Measurements from ENCODE around the gene ZC3HAV1. TPM values are rescaled to one million over a fixed set of nuclear protein-coding genes. Genes with fewer than 3 reads are reported as not detected.
"Not testable (repeated sequence)": the region's sequence is repeated elsewhere in the genome, so short reads cannot be mapped to it uniquely, and the experiment has no call there.

ZC3HAV1 gene
- polyA plus RNA-seq (2012; ENCODE audit: low read depth, missing spikeins): 20.3 TPM

- FAIRE-seq: peak; percentile 82
- TF ChIP-seq PAX5 (IDR thresholded peaks at IDR 0.05; ENCODE audit: insufficient read depth, low read length, severe bottlenecking): no peak
- peak; percentile 83 for TF ChIP-seq POLR2A (IDR thresholded peaks at IDR 0.05; ENCODE audit: low read depth, low read length)
- peak; percentile 46; the same call in 1 of the 2 replicates for TF ChIP-seq POLR2AphosphoS5 (IDR thresholded peaks at IDR 0.05; ENCODE audit: low read depth, low read length)
- peak; percentile 65; the same call in 1 of the 2 replicates for TF ChIP-seq TAF1 (IDR thresholded peaks at IDR 0.05; ENCODE audit: low read depth, low read length)
- no peak for TF ChIP-seq SPI1 (IDR thresholded peaks at IDR 0.05; ENCODE audit: low read depth, low read length)
- DNase-seq (ENCODE audit: insufficient read length, low spot score): peak; percentile 63
Measured at GRCh38 chr7:139109188-139109982, at the start of gene ZC3HAV1. Gene ZC3HAV1, minus strand, starts transcription at chr7:139109720. Its CDS starts 389 bp downstream, at chr7:139109331.

- DNase-seq (ENCODE audit: insufficient read length, low spot score) (no peak), FAIRE-seq (no peak)
- TF ChIP-seq POU2F2 (IDR thresholded peaks at IDR 0.05; ENCODE audit: low read depth, low read length) (no peak), PAX5 (IDR thresholded peaks at IDR 0.05; ENCODE audit: insufficient read depth, low read length, severe bottlenecking) (no peak), SPI1 (IDR thresholded peaks at IDR 0.05; ENCODE audit: low read depth, low read length) (no peak), POLR2AphosphoS5 (IDR thresholded peaks at IDR 0.05; ENCODE audit: low read depth, low read length) (no peak)
Measured at GRCh38 chr7:139153832-139154231, 44.3 kb upstream of the ZC3HAV1 start.

DNA sequence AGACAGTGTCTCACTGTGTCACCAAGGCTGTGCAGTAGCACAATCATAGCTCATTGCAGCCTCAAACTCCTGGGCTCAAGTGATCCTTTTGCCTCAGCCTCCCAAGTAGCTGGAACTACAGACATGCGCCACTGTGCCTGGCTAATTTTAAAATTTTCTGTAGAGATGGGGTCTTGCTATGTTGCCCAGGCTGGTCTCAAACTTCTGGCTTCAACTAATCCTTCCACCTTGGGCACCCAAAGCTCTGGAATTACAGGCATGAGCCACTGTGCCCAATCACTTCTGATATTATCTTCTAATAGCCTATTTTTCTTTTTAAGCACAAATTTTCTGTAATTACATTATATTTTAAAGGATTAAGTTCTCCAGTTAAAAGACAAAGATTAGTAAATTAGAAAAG, 42.6 kb upstream of the ZC3HAV1 start:
- DNase-seq (ENCODE audit: insufficient read length, low spot score): no peak
- TF ChIP-seq PAX5 (IDR thresholded peaks at IDR 0.05; ENCODE audit: insufficient read depth, low read length, severe bottlenecking) (no peak), SPI1 (IDR thresholded peaks at IDR 0.05; ENCODE audit: low read depth, low read length) (no peak), POU2F2 (IDR thresholded peaks at IDR 0.05; ENCODE audit: low read depth, low read length) (no peak), POLR2AphosphoS5 (IDR thresholded peaks at IDR 0.05; ENCODE audit: low read depth, low read length) (no peak), TAF1 (IDR thresholded peaks at IDR 0.05; ENCODE audit: low read depth, low read length) (no peak), POLR2A (IDR thresholded peaks at IDR 0.05; ENCODE audit: low read depth, low read length) (no peak)
- FAIRE-seq: no peak

GRCh38 chr7:139139150-139139549, 29.6 kb upstream of the ZC3HAV1 start:
- TF ChIP-seq POLR2AphosphoS5 (IDR thresholded peaks at IDR 0.05; ENCODE audit: low read depth, low read length) (no peak), TAF1 (IDR thresholded peaks at IDR 0.05; ENCODE audit: low read depth, low read length) (no peak), POU2F2 (IDR thresholded peaks at IDR 0.05; ENCODE audit: low read depth, low read length) (no peak), POLR2A (IDR thresholded peaks at IDR 0.05; ENCODE audit: low read depth, low read length) (no peak), SPI1 (IDR thresholded peaks at IDR 0.05; ENCODE audit: low read depth, low read length) (no peak), PAX5 (IDR thresholded peaks at IDR 0.05; ENCODE audit: insufficient read depth, low read length, severe bottlenecking) (no peak)
- FAIRE-seq (no peak), DNase-seq (ENCODE audit: insufficient read length, low spot score) (no peak)

GRCh38 chr7:139133335-139134139, 24.0 kb upstream of the ZC3HAV1 start:
- TF ChIP-seq SPI1 (IDR thresholded peaks at IDR 0.05; ENCODE audit: low read depth, low read length) (0 out of 2 replicates have a peak, but pooled peaks have one; percentile 29), POLR2A (IDR thresholded peaks at IDR 0.05; ENCODE audit: low read depth, low read length) (no peak), TAF1 (IDR thresholded peaks at IDR 0.05; ENCODE audit: low read depth, low read length) (peak; percentile 77), POLR2AphosphoS5 (IDR thresholded peaks at IDR 0.05; ENCODE audit: low read depth, low read length) (0 out of 2 replicates have a peak, but pooled peaks have one; percentile 52), POU2F2 (IDR thresholded peaks at IDR 0.05; ENCODE audit: low read depth, low read length) (peak; percentile 81; the same call in 1 of the 2 replicates), PAX5 (IDR thresholded peaks at IDR 0.05; ENCODE audit: insufficient read depth, low read length, severe bottlenecking) (no peak)
- peak; percentile 95 for FAIRE-seq
- peak; percentile 55 for DNase-seq (ENCODE audit: insufficient read length, low spot score)

GRCh38 chr7:139132887-139133286, 23.4 kb upstream of the ZC3HAV1 start:
- TF ChIP-seq TAF1 (IDR thresholded peaks at IDR 0.05; ENCODE audit: low read depth, low read length) (no peak), SPI1 (IDR thresholded peaks at IDR 0.05; ENCODE audit: low read depth, low read length) (no peak)
- DNase-seq (ENCODE audit: insufficient read length, low spot score): no peak
- no peak for FAIRE-seq

DNA sequence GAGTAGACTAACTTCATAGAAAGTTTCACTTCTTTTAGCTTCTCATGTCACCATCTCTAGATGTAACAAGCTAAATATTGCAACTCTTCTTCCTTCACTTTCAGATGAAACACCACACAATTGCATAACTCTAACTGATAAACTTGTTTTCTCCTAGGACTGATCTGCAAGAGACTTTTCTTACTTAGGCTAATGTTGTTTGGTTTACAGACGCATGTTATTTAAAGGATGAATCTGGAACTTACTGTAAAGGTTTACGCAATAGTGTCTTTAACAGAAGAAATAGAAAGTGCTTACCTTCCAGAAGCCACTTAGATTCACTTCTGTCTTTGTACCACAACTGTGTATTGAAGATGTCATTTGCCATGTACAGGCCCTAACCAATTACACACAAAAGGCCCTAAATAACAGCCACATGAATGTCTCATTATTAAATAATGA, 22.1 kb upstream of the ZC3HAV1 start:
- TF ChIP-seq SPI1 (IDR thresholded peaks at IDR 0.05; ENCODE audit: low read depth, low read length) (peak; percentile 52), POLR2A (IDR thresholded peaks at IDR 0.05; ENCODE audit: low read depth, low read length) (no peak), POU2F2 (IDR thresholded peaks at IDR 0.05; ENCODE audit: low read depth, low read length) (no peak), TAF1 (IDR thresholded peaks at IDR 0.05; ENCODE audit: low read depth, low read length) (no peak), PAX5 (IDR thresholded peaks at IDR 0.05; ENCODE audit: insufficient read depth, low read length, severe bottlenecking) (no peak), POLR2AphosphoS5 (IDR thresholded peaks at IDR 0.05; ENCODE audit: low read depth, low read length) (no peak)
- FAIRE-seq (no peak), DNase-seq (ENCODE audit: insufficient read length, low spot score) (no peak)

GRCh38 chr7:139129814-139130213, 20.3 kb upstream of the ZC3HAV1 start:
- not testable (repeated sequence) for DNase-seq (ENCODE audit: insufficient read length, low spot score); FAIRE-seq

GRCh38 chr7:139127648-139128047, 18.1 kb upstream of the ZC3HAV1 start:
- FAIRE-seq (no peak), DNase-seq (ENCODE audit: insufficient read length, low spot score) (no peak)
- no peak for TF ChIP-seq TAF1 (IDR thresholded peaks at IDR 0.05; ENCODE audit: low read depth, low read length)
- TF ChIP-seq POU2F2 (IDR thresholded peaks at IDR 0.05; ENCODE audit: low read depth, low read length): no peak
- no peak for TF ChIP-seq POLR2A (IDR thresholded peaks at IDR 0.05; ENCODE audit: low read depth, low read length)
- no peak for TF ChIP-seq SPI1 (IDR thresholded peaks at IDR 0.05; ENCODE audit: low read depth, low read length)
- no peak for TF ChIP-seq PAX5 (IDR thresholded peaks at IDR 0.05; ENCODE audit: insufficient read depth, low read length, severe bottlenecking)
- no peak for TF ChIP-seq POLR2AphosphoS5 (IDR thresholded peaks at IDR 0.05; ENCODE audit: low read depth, low read length)
